Erythroblast (primary cell): Measurements from ENCODE around the gene MCRIP2.

Experiments used
- GATA1 ChIP-seq: IDR thresholded peaks from 2 replicates; pipeline ENCODE4 v1.6.1; 2011; ENCODE audit warnings: low read depth, mild to moderate bottlenecking, control low read depth, low read length, moderate library complexity
- POLR2A ChIP-seq: IDR thresholded peaks from 2 replicates; pipeline ENCODE4 v1.6.1; 2011; ENCODE audit warnings: mild to moderate bottlenecking, low read length

DNA sequence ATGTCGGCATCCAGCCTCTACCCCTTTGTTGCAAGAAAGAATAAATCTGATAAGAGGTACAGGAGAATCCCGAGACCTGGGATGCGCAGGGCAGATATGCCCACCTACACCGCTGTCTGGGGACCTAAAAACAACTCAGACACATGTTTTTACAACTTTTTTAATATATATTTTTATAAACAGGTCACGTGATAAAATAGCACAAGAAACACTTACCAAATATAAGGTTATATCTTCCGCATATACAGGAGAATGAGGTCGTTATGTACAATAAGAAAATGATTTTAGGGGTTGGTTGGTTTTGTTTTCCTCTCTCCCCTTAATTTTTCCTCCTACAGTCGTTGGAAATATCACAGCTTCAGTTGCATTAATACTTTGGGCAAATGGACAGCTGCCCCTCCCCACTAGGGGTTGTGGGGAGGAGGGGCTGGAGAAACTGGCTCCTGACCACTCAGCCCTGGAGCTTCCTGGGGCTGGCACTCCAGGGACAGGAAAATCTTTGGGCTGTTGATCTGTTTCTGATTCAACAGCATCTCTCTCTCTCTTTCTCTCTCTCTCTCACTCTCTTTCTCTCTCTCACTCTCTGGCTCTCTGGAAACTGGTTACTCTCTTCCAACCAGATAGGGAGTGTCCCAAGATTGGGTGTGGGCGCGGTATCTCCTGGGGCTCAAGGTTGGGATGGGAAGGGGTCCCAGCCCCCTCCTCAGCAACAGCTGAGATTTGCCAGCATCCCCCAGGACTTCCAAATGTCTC is 50.9 kb downstream of the MCRIP2 start:
- TF ChIP-seq POLR2A (no peak), GATA1 (no peak)
